Measurements from ENCODE around the gene INF2.

DNA sequence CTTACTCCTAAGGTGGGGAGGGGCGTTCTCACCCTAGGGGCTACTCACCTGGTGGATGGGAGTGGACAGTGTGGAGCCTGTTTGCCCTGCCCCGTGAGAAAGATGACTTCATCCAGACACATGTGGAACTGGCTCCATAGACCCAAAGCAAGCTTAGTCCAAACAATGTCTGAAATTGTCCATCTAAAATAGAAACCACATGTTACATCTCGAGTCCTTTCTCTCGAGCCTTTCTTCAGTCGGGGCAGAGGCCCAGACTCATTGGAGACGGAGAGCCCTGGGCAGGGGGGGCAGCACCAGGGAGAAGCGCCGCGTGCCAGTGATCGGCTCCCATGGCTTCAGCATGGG is 67.8 kb downstream of the INF2 start:
- TF ChIP-seq, protein P1, sequence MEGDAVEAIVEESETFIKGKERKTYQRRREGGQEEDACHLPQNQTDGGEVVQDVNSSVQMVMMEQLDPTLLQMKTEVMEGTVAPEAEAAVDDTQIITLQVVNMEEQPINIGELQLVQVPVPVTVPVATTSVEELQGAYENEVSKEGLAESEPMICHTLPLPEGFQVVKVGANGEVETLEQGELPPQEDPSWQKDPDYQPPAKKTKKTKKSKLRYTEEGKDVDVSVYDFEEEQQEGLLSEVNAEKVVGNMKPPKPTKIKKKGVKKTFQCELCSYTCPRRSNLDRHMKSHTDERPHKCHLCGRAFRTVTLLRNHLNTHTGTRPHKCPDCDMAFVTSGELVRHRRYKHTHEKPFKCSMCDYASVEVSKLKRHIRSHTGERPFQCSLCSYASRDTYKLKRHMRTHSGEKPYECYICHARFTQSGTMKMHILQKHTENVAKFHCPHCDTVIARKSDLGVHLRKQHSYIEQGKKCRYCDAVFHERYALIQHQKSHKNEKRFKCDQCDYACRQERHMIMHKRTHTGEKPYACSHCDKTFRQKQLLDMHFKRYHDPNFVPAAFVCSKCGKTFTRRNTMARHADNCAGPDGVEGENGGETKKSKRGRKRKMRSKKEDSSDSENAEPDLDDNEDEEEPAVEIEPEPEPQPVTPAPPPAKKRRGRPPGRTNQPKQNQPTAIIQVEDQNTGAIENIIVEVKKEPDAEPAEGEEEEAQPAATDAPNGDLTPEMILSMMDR (IDR thresholded peaks at IDR 0.05) = no peak
- no peak for TF ChIP-seq EZH2 (IDR thresholded peaks at IDR 0.05)

All from neural progenitor cell (in vitro differentiated cells).